ENCODE results near the gene CELF2. TPM values are rescaled to one million over a fixed set of nuclear protein-coding genes. Genes with fewer than 3 reads are reported as not detected.
A peak's percentile ranks its signal among the peaks of the same experiment; 100 is the strongest.

CELF2 gene
- total and polyA plus RNA-seq, 4 donors: 43.3 to 65.6 (median 50.1) TPM

- peaks cover 17% of the 10 kb centered on the region for H3K4me1 ChIP-seq (ENCODE audit: control insufficient read depth, insufficient read depth, low read length)
- WGBS (ENCODE audit: insufficient coverage): 27% methylated on average over 2 of the region's 6 CpGs
- H3K27ac ChIP-seq (ENCODE audit: low read depth, low read length): no peak overlapping the region
- H3K9me3 ChIP-seq (ENCODE audit: control insufficient read depth, insufficient read depth, low read length): no peaks in the 10 kb centered on the region
- no peaks in the 10 kb centered on the region for H3K27me3 ChIP-seq (ENCODE audit: control insufficient read depth, insufficient read depth, low read length)
- H3K4me3 ChIP-seq (ENCODE audit: low read depth, low read length): no peak overlapping the region
- H3K36me3 ChIP-seq (ENCODE audit: control insufficient read depth, insufficient read depth, low read length): no peaks in the 10 kb centered on the region
- DNase-seq (ENCODE audit: low read depth in 4 of 6, low spot score in 6 of 6): peak in 2 of 6 donors; percentile 57 to 80
Measured at GRCh38 chr10:11153245-11153644, 135.6 kb downstream of the CELF2 start.

GRCh38 chr10:11153766-11154165 lies 136.1 kb downstream of the CELF2 start:
- Histone ChIP-seq H3K27ac (ENCODE audit: low read depth, low read length) (no peak overlapping the region), H3K4me3 (ENCODE audit: low read depth, low read length) (no peak overlapping the region), H3K27me3 (ENCODE audit: control insufficient read depth, insufficient read depth, low read length) (no peaks in the 10 kb centered on the region), H3K4me1 (ENCODE audit: control insufficient read depth, insufficient read depth, low read length) (peaks cover 15% of the 10 kb centered on the region), H3K36me3 (ENCODE audit: control insufficient read depth, insufficient read depth, low read length) (no peaks in the 10 kb centered on the region), H3K9me3 (ENCODE audit: control insufficient read depth, insufficient read depth, low read length) (no peaks in the 10 kb centered on the region)
- DNase-seq (ENCODE audit: low read depth in 4 of 6, low spot score in 6 of 6): peak in 2 of 6 donors; percentile 71 to 81
- 63% methylated on average over 2 of the region's 2 CpGs for WGBS (ENCODE audit: insufficient coverage)

GRCh38 chr10:11154333-11154732 lies 136.7 kb downstream of the CELF2 start:
- Histone ChIP-seq H3K27me3 (ENCODE audit: control insufficient read depth, insufficient read depth, low read length) (no peaks in the 10 kb centered on the region), H3K27ac (ENCODE audit: low read depth, low read length) (no peak overlapping the region), H3K36me3 (ENCODE audit: control insufficient read depth, insufficient read depth, low read length) (no peaks in the 10 kb centered on the region), H3K4me3 (ENCODE audit: low read depth, low read length) (no peak overlapping the region), H3K9me3 (ENCODE audit: control insufficient read depth, insufficient read depth, low read length) (no peaks in the 10 kb centered on the region), H3K4me1 (ENCODE audit: control insufficient read depth, insufficient read depth, low read length) (peaks cover 13% of the 10 kb centered on the region)
- whole genome bisulfite sequencing (ENCODE audit: insufficient coverage): 83% methylated on average over 3 of the region's 4 CpGs
- no peak for DNase-seq (ENCODE audit: low read depth in 4 of 6, low spot score in 6 of 6)

- Histone ChIP-seq H3K27ac (ENCODE audit: low read depth, low read length) (no peak overlapping the region), H3K4me3 (ENCODE audit: low read depth, low read length) (no peak overlapping the region), H3K4me1 (ENCODE audit: control insufficient read depth, insufficient read depth, low read length) (peaks cover 19% of the 10 kb centered on the region), H3K9me3 (ENCODE audit: control insufficient read depth, insufficient read depth, low read length) (no peaks in the 10 kb centered on the region), H3K27me3 (ENCODE audit: control insufficient read depth, insufficient read depth, low read length) (no peaks in the 10 kb centered on the region), H3K36me3 (ENCODE audit: control insufficient read depth, insufficient read depth, low read length) (no peaks in the 10 kb centered on the region)
- 53% methylated on average over 8 of the region's 11 CpGs for WGBS (ENCODE audit: insufficient coverage)
- DNase-seq (ENCODE audit: low read depth in 4 of 6, low spot score in 6 of 6): no peak
Measured at GRCh38 chr10:11154849-11155498, 137.3 kb downstream of the CELF2 start.

- no peak for DNase-seq (ENCODE audit: low read depth in 4 of 6, low spot score in 6 of 6)
- no peak overlapping the region for H3K4me3 ChIP-seq (ENCODE audit: low read depth, low read length)
- peaks cover 26% of the 10 kb centered on the region for H3K4me1 ChIP-seq (ENCODE audit: control insufficient read depth, insufficient read depth, low read length)
- WGBS (ENCODE audit: insufficient coverage): 100% methylated on average over 8 of the region's 12 CpGs
- no peaks in the 10 kb centered on the region for H3K36me3 ChIP-seq (ENCODE audit: control insufficient read depth, insufficient read depth, low read length)
- H3K27ac ChIP-seq (ENCODE audit: low read depth, low read length): no peak overlapping the region
- H3K9me3 ChIP-seq (ENCODE audit: control insufficient read depth, insufficient read depth, low read length): no peaks in the 10 kb centered on the region
- no peaks in the 10 kb centered on the region for H3K27me3 ChIP-seq (ENCODE audit: control insufficient read depth, insufficient read depth, low read length)
Measured at GRCh38 chr10:11156480-11156879, 138.8 kb downstream of the CELF2 start.

GRCh38 chr10:11157292-11158076 lies 139.8 kb downstream of the CELF2 start:
- no peak overlapping the region for H3K27ac ChIP-seq (ENCODE audit: low read depth, low read length)
- peaks cover 30% of the 10 kb centered on the region for H3K4me1 ChIP-seq (ENCODE audit: control insufficient read depth, insufficient read depth, low read length)

GRCh38 chr10:11158080-11158479 lies 140.4 kb downstream of the CELF2 start:
- Histone ChIP-seq H3K36me3 (ENCODE audit: control insufficient read depth, insufficient read depth, low read length) (no peaks in the 10 kb centered on the region), H3K4me1 (ENCODE audit: control insufficient read depth, insufficient read depth, low read length) (peaks cover 34% of the 10 kb centered on the region), H3K9me3 (ENCODE audit: control insufficient read depth, insufficient read depth, low read length) (no peaks in the 10 kb centered on the region), H3K27ac (ENCODE audit: low read depth, low read length) (no peak overlapping the region), H3K27me3 (ENCODE audit: control insufficient read depth, insufficient read depth, low read length) (no peaks in the 10 kb centered on the region), H3K4me3 (ENCODE audit: low read depth, low read length) (no peak overlapping the region)
- DNase-seq (ENCODE audit: low read depth in 4 of 6, low spot score in 6 of 6): no peak
- WGBS (ENCODE audit: insufficient coverage): 86% methylated on average over 1 of the region's 5 CpGs

More at GRCh38 chr10:11157292-11158076, 139.8 kb downstream of the CELF2 start:
- Histone ChIP-seq H3K36me3 (ENCODE audit: control insufficient read depth, insufficient read depth, low read length) (no peaks in the 10 kb centered on the region), H3K27me3 (ENCODE audit: control insufficient read depth, insufficient read depth, low read length) (no peaks in the 10 kb centered on the region), H3K4me3 (ENCODE audit: low read depth, low read length) (no peak overlapping the region), H3K9me3 (ENCODE audit: control insufficient read depth, insufficient read depth, low read length) (no peaks in the 10 kb centered on the region)
- DNase-seq (ENCODE audit: low read depth in 4 of 6, low spot score in 6 of 6): no peak
- WGBS (ENCODE audit: insufficient coverage): 88% methylated on average over 2 of the region's 8 CpGs

GRCh38 chr10:11159543-11160215 lies 142.0 kb downstream of the CELF2 start:
- Histone ChIP-seq H3K9me3 (ENCODE audit: control insufficient read depth, insufficient read depth, low read length) (no peaks in the 10 kb centered on the region), H3K4me3 (ENCODE audit: low read depth, low read length) (no peak overlapping the region), H3K27ac (ENCODE audit: low read depth, low read length) (no peak overlapping the region), H3K27me3 (ENCODE audit: control insufficient read depth, insufficient read depth, low read length) (no peaks in the 10 kb centered on the region), H3K36me3 (ENCODE audit: control insufficient read depth, insufficient read depth, low read length) (no peaks in the 10 kb centered on the region), H3K4me1 (ENCODE audit: control insufficient read depth, insufficient read depth, low read length) (peaks cover 41% of the 10 kb centered on the region)
- 64% methylated on average over 4 of the region's 8 CpGs for WGBS (ENCODE audit: insufficient coverage)
- peak in 1 of 6 donors; percentile 78 for DNase-seq (ENCODE audit: low read depth in 4 of 6, low spot score in 6 of 6)

GRCh38 chr10:11161096-11161495 lies 143.4 kb downstream of the CELF2 start:
- H3K36me3 ChIP-seq (ENCODE audit: control insufficient read depth, insufficient read depth, low read length): no peaks in the 10 kb centered on the region
- H3K4me3 ChIP-seq (ENCODE audit: low read depth, low read length): no peak overlapping the region
- H3K9me3 ChIP-seq (ENCODE audit: control insufficient read depth, insufficient read depth, low read length): no peaks in the 10 kb centered on the region
- H3K4me1 ChIP-seq (ENCODE audit: control insufficient read depth, insufficient read depth, low read length): peaks cover 51% of the 10 kb centered on the region
- no peaks in the 10 kb centered on the region for H3K27me3 ChIP-seq (ENCODE audit: control insufficient read depth, insufficient read depth, low read length)
- H3K27ac ChIP-seq (ENCODE audit: low read depth, low read length): no peak overlapping the region
- 64% methylated on average over 5 of the region's 8 CpGs for WGBS (ENCODE audit: insufficient coverage)
- DNase-seq (ENCODE audit: low read depth in 4 of 6, low spot score in 6 of 6): no peak

Measured in spinal cord (tissue), 10 donors.